Bone marrow (tissue), 2 donors: ENCODE results near the gene PMFBP1.

Experiments
- DNase-seq, 2 donors: peaks; one replicate each; lab custom pipeline; 2025; lab: John Stamatoyannopoulos, UW

PMFBP1 gene

GRCh38 chr16:72188541-72188940 lies 16.6 kb upstream of the PMFBP1 start:
- DNase-seq, result no peak

- DNase-seq, result no peak
Observed at GRCh38 chr16:72187551-72187950, 15.6 kb upstream of the PMFBP1 start.

DNA sequence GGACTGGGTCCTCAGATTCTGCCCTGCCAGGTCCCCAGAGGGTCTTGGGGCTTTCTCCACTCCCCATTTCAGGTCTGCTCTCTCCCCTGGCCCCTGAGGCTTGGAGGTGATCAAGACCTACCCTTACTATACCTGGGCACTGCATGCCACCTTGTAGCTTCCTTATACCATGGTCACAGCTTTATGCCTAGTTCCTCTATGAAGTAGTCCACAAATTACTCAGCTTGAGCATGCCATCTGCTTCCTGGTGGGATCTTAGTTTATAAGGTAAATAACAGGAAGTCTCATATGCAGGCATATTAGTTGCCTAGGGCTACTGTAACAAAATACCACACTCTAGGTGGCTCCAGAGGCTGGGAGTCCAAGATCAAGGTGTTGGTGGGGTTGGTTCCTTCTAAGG lies 11.0 kb upstream of the PMFBP1 start:
- no peak for DNase-seq

DNA sequence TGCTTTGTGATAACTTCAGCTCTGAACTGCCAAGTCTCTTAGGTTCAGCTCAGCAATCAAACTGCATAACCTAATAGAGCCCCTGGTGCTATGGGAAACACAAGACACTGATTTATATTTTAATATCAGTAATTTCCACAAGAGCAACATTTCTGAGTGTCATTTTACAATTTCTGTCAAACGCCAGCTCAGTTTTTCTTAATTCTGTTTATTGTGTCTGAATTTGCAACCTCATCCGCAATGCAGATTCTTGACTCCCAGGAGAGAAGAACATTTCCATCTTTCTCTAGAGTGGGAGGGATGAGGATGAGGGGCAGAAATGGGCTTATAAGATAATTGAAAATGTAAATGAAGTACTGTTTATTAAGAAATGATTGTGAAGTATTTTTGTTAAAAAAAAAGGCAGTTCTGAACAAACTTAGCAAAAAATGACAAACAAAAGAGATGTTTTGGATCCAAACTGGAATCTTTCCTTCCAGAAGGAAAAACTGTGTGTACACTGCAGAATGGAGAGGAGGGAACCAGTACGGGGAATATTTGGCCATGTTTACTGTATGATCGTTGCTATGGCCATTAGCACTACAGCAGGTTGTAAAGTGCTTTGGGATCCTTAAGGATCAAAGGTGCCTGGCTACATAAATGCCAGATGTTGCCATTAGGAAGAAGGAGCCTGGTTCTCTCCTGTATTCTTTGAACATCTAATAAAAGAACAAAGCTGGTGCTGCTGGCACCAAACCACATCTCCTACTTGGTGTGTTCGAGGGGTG lies 7.4 kb upstream of the PMFBP1 start:
- DNase-seq, result no peak

DNA sequence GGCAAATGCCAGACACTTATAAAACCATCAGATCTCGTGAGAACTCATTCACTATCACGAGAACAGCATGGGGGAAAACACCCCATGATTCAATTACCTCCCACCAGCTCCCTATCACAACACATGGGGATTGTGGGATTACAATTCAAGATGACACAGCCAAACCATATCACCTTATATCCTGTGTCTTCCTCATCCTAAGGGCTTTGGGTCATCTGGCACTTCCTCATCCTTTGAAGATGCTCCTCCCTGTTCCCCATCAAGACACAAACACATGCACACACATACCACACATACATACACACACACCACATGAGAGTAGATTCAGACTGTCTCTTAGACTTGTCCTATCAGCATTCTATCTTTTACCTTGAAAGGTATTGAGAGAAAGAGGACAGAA lies 2.8 kb upstream of the PMFBP1 start:
- DNase-seq, result no peak

GRCh38 chr16:72173997-72174396 lies 2.0 kb upstream of the PMFBP1 start:
- no peak for DNase-seq

DNA sequence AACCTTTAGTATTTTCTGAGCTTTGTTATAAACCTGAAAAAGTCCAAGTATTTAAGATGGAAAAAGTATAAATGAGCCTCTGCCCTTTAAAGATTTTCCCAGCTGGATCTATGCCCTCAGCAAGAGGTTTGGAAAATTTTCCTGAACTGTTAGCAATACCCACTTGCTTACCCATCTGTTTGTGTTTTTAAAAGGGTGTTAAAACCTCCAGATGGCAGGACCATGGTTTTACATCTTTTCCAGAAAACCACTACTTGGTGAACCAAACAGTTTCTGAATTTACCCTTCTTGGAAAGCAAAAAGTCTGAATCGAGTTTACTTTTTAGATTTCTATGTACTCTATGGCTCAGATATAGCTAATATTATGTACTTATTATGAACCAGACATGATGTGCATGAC lies 719 bp downstream of the PMFBP1 start:
- DNase-seq, result no peak

DNA sequence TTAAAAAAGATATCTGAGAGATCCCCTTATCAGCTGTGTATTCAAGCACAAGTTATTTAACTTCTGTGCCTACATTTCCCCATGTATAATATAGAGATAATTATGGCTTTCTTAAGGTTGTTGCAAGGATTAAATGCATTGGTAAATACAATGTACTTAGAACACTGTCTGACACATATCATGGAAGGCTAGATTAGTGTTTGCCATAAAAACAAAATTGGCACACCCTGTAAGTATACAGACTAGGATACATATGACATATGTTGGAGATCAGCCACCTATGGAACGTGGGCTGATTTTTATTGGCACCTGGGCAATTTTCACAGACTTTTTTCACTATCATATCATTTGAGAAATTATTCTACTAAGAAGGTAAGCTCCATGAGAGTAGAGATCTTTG lies 2.2 kb downstream of the PMFBP1 start:
- DNase-seq, result no peak

GRCh38 chr16:72168365-72168764 lies 3.6 kb downstream of the PMFBP1 start:
- no peak for DNase-seq

DNA sequence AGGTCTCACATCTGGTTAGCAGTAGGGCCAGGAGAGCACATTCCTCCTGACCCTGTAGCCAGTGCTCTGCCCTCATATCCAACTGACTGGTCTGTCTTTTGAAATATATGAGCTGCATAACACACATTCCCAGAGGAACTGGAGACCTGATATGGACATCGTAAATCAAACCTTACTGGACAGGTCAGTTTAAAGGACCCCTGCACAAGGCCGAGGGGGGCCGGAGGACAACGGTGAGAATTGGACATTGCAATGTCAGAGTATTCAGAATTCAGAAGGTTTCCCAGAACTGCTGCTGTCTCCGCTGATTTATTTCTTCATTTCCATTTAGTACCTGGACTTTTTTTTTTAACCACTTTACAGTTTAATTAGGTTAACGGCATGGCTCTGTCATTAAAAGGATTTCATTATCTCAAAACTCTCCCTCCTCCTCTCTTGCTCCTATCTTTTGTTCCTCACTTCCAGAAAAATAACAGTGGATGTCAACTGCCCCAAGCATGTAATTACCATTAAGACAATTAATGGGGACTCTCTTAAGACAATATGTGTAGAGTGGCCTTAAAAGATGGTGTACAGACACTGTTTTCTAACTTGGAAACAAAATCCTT lies 4.9 kb downstream of the PMFBP1 start:
- no peak for DNase-seq

- no peak for DNase-seq
Observed at GRCh38 chr16:72166151-72166550, 5.8 kb downstream of the PMFBP1 start.

DNA sequence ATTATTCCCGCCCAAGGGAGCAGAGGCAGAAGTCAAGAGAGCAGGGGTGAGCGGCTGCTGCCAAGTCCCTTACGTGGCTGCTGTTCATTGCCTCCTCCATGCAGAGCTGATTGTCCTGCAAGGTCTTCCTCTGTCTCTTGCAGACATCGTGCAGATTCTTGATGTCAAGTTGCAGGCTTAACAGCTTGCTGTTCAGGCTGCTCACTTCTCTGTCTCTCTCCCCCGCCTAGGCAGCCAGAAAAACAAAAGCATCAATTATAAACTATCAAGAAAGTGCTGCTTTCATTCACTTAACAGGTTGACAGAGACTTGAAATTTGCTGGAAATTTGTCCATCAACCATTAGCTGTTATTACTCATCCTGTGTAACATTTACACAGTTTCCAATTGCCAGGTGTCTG lies 7.3 kb downstream of the PMFBP1 start:
- no peak for DNase-seq

- DNase-seq, result no peak
Observed at GRCh38 chr16:72162105-72162692, 9.8 kb downstream of the PMFBP1 start.

DNA sequence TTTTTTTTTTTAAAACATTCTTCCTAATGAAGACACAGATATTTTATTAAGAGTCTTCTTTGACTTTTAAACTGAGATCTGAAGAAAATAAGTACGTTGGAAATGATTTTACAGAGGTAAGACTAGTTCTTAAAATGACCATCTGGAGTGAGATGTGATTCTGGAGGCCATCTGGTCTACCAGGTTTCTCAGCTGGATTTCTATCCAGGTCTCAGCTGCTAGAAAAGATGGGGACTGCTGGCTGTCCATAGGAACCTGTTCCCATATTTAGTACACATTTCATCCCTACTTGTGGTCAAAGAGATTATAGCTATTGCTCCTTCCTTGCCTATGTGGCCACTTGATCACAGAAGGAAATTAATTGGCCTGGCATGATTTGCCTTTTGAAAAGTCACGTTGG lies 12.2 kb downstream of the PMFBP1 start:
- no peak for DNase-seq

DNA sequence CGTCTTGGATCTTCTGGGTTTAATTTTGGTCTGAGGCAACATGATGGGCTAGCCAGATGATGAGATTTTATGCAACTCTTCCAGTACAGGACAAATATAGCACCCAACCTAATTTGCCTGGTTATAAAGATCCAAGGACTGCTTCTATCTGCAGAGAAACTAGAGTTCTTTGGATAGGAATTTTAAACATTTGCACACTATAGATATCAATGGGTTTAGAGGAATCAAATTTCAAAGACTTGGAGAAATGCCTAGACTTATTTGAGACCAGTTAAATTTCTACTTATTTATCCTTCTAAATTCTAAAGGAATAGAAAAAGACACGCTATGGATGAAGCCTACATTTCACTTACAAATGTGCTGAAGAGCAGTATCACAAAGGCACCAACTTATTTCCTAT lies 12.6 kb downstream of the PMFBP1 start:
- DNase-seq, result no peak

DNA sequence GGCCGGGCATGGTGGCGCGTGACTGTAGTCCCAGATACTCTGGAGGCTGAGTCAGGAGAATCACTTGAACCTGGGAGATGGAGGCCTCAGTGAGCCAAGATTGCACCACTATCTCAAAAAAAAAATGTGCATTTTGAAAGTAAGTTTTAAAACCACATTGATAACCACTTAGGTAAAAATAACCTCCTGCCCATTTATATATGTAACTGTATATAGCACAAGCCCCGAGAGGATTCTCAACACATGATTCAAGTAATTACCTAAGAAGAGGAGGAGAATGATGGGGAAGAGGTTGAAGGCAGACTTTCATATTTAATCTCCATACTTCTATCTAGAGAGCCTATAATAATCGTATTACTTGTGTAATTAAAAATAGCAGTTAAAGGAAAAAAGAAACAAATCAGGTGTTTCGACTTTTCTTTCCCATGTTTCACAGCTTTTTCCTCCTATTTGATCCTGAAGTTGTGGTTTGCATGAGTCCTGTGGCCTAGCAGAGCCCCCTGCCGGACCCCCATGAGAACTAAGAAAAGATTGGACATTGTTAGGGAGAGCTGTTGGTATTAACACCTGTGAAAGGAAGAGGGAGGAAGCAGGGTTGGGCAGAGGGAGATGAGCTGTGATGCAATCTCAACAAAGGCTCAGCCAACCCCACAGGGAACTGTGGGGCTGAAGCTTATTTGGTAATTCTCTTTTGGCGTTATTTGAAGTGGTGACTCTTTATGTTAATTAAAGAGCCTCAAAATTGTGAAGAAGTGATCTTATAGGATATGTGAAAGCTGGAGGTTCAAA lies 22.1 kb downstream of the PMFBP1 start:
- DNase-seq, result no peak

DNA sequence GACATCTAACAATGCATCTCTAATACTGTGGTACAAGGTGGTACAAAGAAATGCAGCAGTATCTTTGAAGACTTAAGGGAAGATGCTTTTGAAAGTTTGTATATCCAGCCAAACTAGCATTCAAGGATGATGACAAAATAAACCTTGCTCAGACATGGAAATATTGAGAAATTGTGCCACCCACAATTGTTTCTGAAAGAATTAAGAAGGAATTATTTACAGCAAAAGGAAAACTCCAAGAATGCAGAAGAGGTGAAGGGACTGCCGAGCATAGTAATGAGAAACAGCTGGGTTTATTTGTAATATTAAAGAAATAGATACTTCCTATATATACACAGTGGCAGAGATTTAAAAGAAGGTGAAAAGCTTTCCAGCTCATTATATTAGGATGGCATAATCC lies 29.5 kb downstream of the PMFBP1 start:
- DNase-seq, result no peak

DNA sequence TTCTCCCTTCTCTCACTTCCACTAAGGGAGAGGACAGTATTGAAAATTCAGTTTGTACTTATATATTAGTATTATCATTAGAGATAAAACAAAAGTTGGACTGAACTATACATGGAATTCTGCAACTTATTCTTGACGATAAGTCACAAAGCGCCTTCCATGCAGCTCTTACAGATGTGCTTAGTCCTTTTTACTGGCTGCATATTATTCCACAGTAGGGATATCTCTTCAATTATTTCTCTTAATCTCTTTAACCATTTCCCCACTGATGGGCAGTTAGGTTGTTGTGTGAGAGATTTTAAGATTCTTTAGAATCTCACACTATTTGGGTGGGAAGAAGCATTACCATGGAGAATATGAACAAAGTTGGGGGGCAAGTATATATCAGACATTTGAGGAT lies 32.0 kb downstream of the PMFBP1 start:
- DNase-seq, result no peak

- DNase-seq, result no peak
Observed at GRCh38 chr16:72138064-72138572, 33.8 kb downstream of the PMFBP1 start.

- DNase-seq, result no peak
Observed at GRCh38 chr16:72137380-72138063, 34.4 kb downstream of the PMFBP1 start.

DNA sequence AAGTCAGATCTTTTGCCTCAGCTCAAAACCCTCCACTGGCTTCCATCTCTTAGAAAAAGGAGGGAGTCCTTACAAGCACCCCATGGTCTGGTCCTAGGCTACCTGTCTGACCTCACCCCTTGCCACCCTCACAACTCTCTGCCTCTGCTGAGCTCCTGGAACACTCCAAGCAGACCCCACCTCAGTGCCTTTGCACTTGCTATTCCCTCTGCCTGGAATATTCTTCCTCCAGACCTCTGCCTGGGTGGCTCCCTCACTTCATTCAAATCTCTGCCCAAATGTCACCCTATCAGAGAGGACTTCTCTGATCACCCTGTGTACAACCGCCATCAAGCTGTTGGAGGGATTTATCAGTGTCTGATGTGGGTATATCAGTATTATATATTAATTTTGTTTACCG lies 37.4 kb downstream of the PMFBP1 start:
- DNase-seq, result no peak

DNA sequence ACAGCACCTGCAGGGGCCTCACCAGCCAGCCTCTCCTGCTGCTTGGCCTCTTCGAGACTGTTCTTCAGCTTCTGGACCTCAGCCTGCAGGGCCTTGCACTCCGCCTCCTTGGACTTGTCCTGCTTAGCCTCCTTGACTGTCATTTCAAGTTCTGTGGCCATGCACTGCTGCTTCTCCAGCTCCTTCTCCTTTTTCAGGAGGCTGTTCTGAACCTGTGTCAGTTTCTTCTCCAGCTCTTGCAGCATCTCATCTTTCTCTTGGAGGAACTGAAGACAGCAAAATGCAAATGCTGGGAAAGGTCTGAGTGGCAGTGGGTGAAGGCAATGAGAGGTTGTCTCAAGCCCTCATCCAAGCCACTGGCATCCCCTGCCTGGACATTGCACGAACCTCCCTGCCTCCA lies 39.2 kb downstream of the PMFBP1 start:
- DNase-seq, result no peak
